Measurements from ENCODE around the gene STX5. TPM values are rescaled to one million over a fixed set of nuclear protein-coding genes. Genes with fewer than 3 reads are reported as not detected.

STX5 gene
- total and polyA plus RNA-seq, 9 of the 15 experiments (the other 6 are each of a cell fraction or from before 2014, with no cell fraction given): 2.8 to 28.6 (median 23.7) TPM

GRCh38 chr11:62791501-62792201 is 40.2 kb downstream of the STX5 start, which contains the start of gene TMEM223 (continued):
- peak; percentile 86 for TF ChIP-seq ETS1 (conservative IDR thresholded peaks at IDR 0.05; ENCODE audit: control insufficient read depth, low read depth, low read length)
- peak; percentile 83 for TF ChIP-seq EGR1 (conservative IDR thresholded peaks at IDR 0.05)
- no peak for TF ChIP-seq RBM14 (IDR thresholded peaks at IDR 0.05; ENCODE audit: borderline replicate concordance, insufficient read depth, low read depth, low read length)
- peak; percentile 86 to 94; a peak in 3 of 4 replicates for TF ChIP-seq SIN3A (IDR thresholded peaks at IDR 0.05; ENCODE audit: borderline replicate concordance in 2 of 2, control insufficient read depth in 1 of 2, low read depth in 2 of 2, low read length in 2 of 2)
- TF ChIP-seq MXD1 (CRISPR knock-in tag; IDR thresholded peaks at IDR 0.05; ENCODE audit: borderline replicate concordance, poor library complexity, severe bottlenecking): peak; percentile 66
- peak; percentile 90 for TF ChIP-seq DNMT1 (IDR thresholded peaks at IDR 0.05)
- TF ChIP-seq ATF3 (IDR thresholded peaks at IDR 0.05): no peak
- no peak; the same call in 1 of the 2 replicates for TF ChIP-seq ATF3 (CRISPR knock-in tag; conservative IDR thresholded peaks at IDR 0.05)
- peak; percentile 39; the same call in 1 of the 2 replicates for TF ChIP-seq MTA3 (IDR thresholded peaks at IDR 0.05; ENCODE audit: borderline replicate concordance)
- TF ChIP-seq ZNF830 (CRISPR knock-in tag; IDR thresholded peaks at IDR 0.05): 0 out of 2 replicates have a peak, but pooled peaks have one; percentile 70
- no peak for TF ChIP-seq KAT2B (IDR thresholded peaks at IDR 0.05; ENCODE audit: low read depth, low read length)
- TF ChIP-seq PHF21A (IDR thresholded peaks at IDR 0.05; ENCODE audit: borderline replicate concordance, low read depth): no peak
- TF ChIP-seq HSF4 (CRISPR knock-in tag; IDR thresholded peaks at IDR 0.05; ENCODE audit: borderline replicate concordance): 0 out of 2 replicates have a peak, but pooled peaks have one; percentile 44
- TF ChIP-seq ZBTB43 (CRISPR knock-in tag; IDR thresholded peaks at IDR 0.05): no peak
- TF ChIP-seq ZNF77 (CRISPR knock-in tag; IDR thresholded peaks at IDR 0.05): peak; percentile 66; the same call in 1 of the 2 replicates
- TF ChIP-seq PHF20 (IDR thresholded peaks at IDR 0.05; ENCODE audit: partially characterized antibody): peak; percentile 75
- no peak for TF ChIP-seq E2F3 (CRISPR knock-in tag; IDR thresholded peaks at IDR 0.05)
- peak; percentile 59 for TF ChIP-seq HCFC1 (IDR thresholded peaks at IDR 0.05; ENCODE audit: low read depth, low read length)
- no peak for TF ChIP-seq ZC3H11A (IDR thresholded peaks at IDR 0.05; ENCODE audit: low read depth, low read length)
- no peak for TF ChIP-seq ZNF699 (CRISPR knock-in tag; IDR thresholded peaks at IDR 0.05; ENCODE audit: insufficient replicate concordance)
- TF ChIP-seq, protein P1, sequence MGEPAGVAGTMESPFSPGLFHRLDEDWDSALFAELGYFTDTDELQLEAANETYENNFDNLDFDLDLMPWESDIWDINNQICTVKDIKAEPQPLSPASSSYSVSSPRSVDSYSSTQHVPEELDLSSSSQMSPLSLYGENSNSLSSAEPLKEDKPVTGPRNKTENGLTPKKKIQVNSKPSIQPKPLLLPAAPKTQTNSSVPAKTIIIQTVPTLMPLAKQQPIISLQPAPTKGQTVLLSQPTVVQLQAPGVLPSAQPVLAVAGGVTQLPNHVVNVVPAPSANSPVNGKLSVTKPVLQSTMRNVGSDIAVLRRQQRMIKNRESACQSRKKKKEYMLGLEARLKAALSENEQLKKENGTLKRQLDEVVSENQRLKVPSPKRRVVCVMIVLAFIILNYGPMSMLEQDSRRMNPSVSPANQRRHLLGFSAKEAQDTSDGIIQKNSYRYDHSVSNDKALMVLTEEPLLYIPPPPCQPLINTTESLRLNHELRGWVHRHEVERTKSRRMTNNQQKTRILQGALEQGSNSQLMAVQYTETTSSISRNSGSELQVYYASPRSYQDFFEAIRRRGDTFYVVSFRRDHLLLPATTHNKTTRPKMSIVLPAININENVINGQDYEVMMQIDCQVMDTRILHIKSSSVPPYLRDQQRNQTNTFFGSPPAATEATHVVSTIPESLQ (CRISPR knock-in tag; IDR thresholded peaks at IDR 0.05): no peak; the same call in 1 of the 2 replicates

Data from K562 (cell line).